Mucosa of rectum (tissue), 2 donors: ENCODE results near the gene UXS1.

Experiments
- H3K27ac ChIP-seq, 2 donors: one replicate each; pipeline ENCODE4 v1.7.0; 2013; ENCODE audit warnings: inconsistent platforms in 2 of 2, low read depth in 2 of 2, low read length in 2 of 2
- H3K27me3 ChIP-seq, 2 donors: one replicate each; pipeline ENCODE4 v1.7.0; 2013; ENCODE audit warnings: low read length in 2 of 2; ENCODE audit not compliant: control insufficient read depth in 2 of 2, insufficient read depth in 2 of 2
- H3K36me3 ChIP-seq, 2 donors: one replicate each; pipeline ENCODE4 v1.7.0; 2013; ENCODE audit warnings: low read length in 2 of 2; ENCODE audit not compliant: control insufficient read depth in 2 of 2, insufficient read depth in 2 of 2
- H3K4me1 ChIP-seq, 2 donors: one replicate each; pipeline ENCODE4 v1.7.0; 2013; ENCODE audit warnings: low read length in 2 of 2, mild to moderate bottlenecking in 1 of 2; ENCODE audit not compliant: control insufficient read depth in 2 of 2, insufficient read depth in 2 of 2
- H3K4me3 ChIP-seq, 2 donors: one replicate each; pipeline ENCODE4 v1.7.0; 2013; ENCODE audit warnings: low read length in 2 of 2
- H3K9ac ChIP-seq, 2 donors: one replicate each; pipeline ENCODE4 v1.7.0; 2013; ENCODE audit warnings: low read length in 2 of 2, low read depth in 1 of 2, mild to moderate bottlenecking in 1 of 2
- H3K9me3 ChIP-seq, 2 donors: one replicate each; pipeline ENCODE4 v1.7.0; 2013; ENCODE audit warnings: low read length in 2 of 2; ENCODE audit not compliant: control insufficient read depth in 2 of 2
- donor health status: healthy.
- donor health status: Normal muscosa, but diverticular disease.

UXS1 gene

DNA sequence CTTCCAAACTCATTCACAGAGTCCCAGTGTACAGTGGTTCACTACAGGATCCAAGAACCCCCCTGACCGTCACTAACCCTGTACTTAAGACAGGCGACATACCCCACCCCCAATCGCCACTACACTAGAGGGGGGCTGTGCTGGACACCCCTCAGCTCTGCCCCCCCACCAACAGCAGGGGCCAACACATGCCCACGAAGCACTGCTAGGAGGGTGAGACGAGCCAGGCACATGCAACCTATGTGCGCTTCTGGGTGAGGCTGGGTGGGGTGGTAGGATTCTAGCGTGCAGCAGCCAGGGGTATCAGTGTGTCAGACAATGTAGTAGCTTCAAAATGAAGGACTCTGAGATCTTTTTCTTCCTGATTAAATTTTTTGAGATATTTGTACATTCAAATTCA, 67.8 kb downstream of the UXS1 start:
- H3K4me1 ChIP-seq: peaks cover 7 to 17% of the 10 kb centered on the region in 2 donors
- peaks cover 9 to 19% of the 10 kb centered on the region in 2 donors for H3K36me3 ChIP-seq
- H3K27me3 ChIP-seq: no peaks in the 10 kb centered on the region
- H3K4me3 ChIP-seq: no peak overlapping the region
- H3K9me3 ChIP-seq: no peaks in the 10 kb centered on the region
- H3K27ac ChIP-seq: peak overlapping the region in 1 of 2 donors; percentile 35
- no peak overlapping the region for H3K9ac ChIP-seq

- no peak overlapping the region for H3K4me3 ChIP-seq
- peaks cover 18 to 24% of the 10 kb centered on the region in 2 donors for H3K36me3 ChIP-seq
- H3K4me1 ChIP-seq: peaks cover 7 to 11% of the 10 kb centered on the region in 2 donors
- no peak overlapping the region for H3K27ac ChIP-seq
- H3K27me3 ChIP-seq: no peaks in the 10 kb centered on the region
- no peaks in the 10 kb centered on the region for H3K9me3 ChIP-seq
- H3K9ac ChIP-seq: no peak overlapping the region
Measured at GRCh38 chr2:106124905-106125549, 69.1 kb downstream of the UXS1 start.

- no peak overlapping the region for H3K27ac ChIP-seq
- no peak overlapping the region for H3K9ac ChIP-seq
- no peaks in the 10 kb centered on the region for H3K9me3 ChIP-seq
- H3K4me1 ChIP-seq: peaks cover 7 to 11% of the 10 kb centered on the region in 2 donors
- no peak overlapping the region for H3K4me3 ChIP-seq
- no peaks in the 10 kb centered on the region for H3K27me3 ChIP-seq
- peaks cover 20 to 24% of the 10 kb centered on the region in 2 donors for H3K36me3 ChIP-seq
Measured at GRCh38 chr2:106124106-106124756, 69.9 kb downstream of the UXS1 start.

- Histone ChIP-seq H3K4me3 (no peak overlapping the region), H3K27me3 (no peaks in the 10 kb centered on the region), H3K27ac (no peak overlapping the region), H3K4me1 (peaks cover 3 to 4% of the 10 kb centered on the region in 2 donors), H3K9ac (no peak overlapping the region), H3K9me3 (no peaks in the 10 kb centered on the region), H3K36me3 (peaks cover 20% of the 10 kb centered on the region in 2 donors)
Measured at GRCh38 chr2:106122157-106122556, 71.9 kb downstream of the UXS1 start.

GRCh38 chr2:106120432-106120831, 73.7 kb downstream of the UXS1 start:
- no peak overlapping the region for H3K9ac ChIP-seq
- peaks cover 20 to 23% of the 10 kb centered on the region in 2 donors for H3K36me3 ChIP-seq
- H3K27ac ChIP-seq: no peak overlapping the region

GRCh38 chr2:106119074-106119473, 75.0 kb downstream of the UXS1 start:
- Histone ChIP-seq H3K27ac (no peak overlapping the region), H3K4me3 (no peak overlapping the region), H3K9me3 (no peaks in the 10 kb centered on the region), H3K36me3 (peaks cover 19 to 23% of the 10 kb centered on the region in 2 donors), H3K9ac (no peak overlapping the region), H3K4me1 (no peaks in the 10 kb centered on the region), H3K27me3 (no peaks in the 10 kb centered on the region)

More at GRCh38 chr2:106120432-106120831, 73.7 kb downstream of the UXS1 start:
- Histone ChIP-seq H3K4me3 (no peak overlapping the region), H3K27me3 (no peaks in the 10 kb centered on the region), H3K9me3 (no peaks in the 10 kb centered on the region), H3K4me1 (no peaks in the 10 kb centered on the region)

DNA sequence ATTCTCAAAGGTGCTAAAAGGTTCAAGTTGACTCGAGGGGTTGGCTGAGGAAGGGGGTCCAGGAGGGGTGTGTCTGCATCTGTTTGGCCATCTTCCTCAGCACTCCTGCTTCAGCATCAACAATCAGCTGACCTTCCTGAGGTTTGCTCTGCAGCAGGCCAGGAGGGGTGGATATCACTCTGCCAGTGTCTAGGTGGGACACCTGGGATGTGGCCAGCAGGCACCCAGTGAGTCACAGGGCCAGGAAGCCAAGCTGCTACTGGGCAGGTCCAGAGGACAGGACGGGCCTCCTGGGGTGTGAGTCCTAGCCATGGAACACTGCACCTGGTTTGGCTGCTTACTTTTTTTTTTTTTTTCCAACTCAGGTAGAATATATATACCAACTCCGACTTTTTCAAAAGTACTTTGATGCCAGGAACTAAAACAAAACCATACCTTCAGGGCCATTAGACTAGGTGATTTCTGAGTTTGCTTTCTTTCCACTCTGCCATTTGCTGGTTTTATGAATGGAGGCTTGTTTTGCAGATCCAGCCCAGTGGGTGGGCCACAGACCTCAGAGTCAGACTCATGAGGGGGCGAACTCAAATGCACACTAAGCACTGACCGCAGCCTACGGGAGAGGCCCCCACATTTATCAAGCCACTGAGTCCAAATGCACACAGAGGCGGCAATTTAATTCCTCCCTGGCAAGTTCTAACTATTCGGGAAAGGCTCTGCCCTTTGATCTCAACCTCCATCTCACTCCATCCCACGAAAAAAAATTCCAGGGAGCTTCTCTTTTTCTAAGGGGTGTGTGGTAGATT, 76.0 kb downstream of the UXS1 start:
- H3K4me1 ChIP-seq: no peaks in the 10 kb centered on the region
- peaks cover 18 to 23% of the 10 kb centered on the region in 2 donors for H3K36me3 ChIP-seq
- H3K27me3 ChIP-seq: no peaks in the 10 kb centered on the region
- H3K9me3 ChIP-seq: no peaks in the 10 kb centered on the region
- no peak overlapping the region for H3K4me3 ChIP-seq
- no peak overlapping the region for H3K9ac ChIP-seq
- no peak overlapping the region for H3K27ac ChIP-seq

- Histone ChIP-seq H3K9ac (no peak overlapping the region), H3K36me3 (peaks cover 17 to 23% of the 10 kb centered on the region in 2 donors), H3K27me3 (no peaks in the 10 kb centered on the region), H3K9me3 (no peaks in the 10 kb centered on the region), H3K27ac (no peak overlapping the region), H3K4me1 (no peaks in the 10 kb centered on the region), H3K4me3 (no peak overlapping the region)
Measured at GRCh38 chr2:106117347-106117746, 76.8 kb downstream of the UXS1 start.

- Histone ChIP-seq H3K27ac (no peak overlapping the region), H3K9me3 (no peaks in the 10 kb centered on the region), H3K36me3 (peaks cover 20% of the 10 kb centered on the region in 2 donors), H3K4me1 (no peaks in the 10 kb centered on the region), H3K27me3 (no peaks in the 10 kb centered on the region), H3K9ac (no peak overlapping the region), H3K4me3 (no peak overlapping the region)
Measured at GRCh38 chr2:106116248-106116647, 77.9 kb downstream of the UXS1 start.

- no peaks in the 10 kb centered on the region for H3K27me3 ChIP-seq
Measured at GRCh38 chr2:106115665-106116064, 78.4 kb downstream of the UXS1 start.

More at GRCh38 chr2:106115665-106116064, 78.4 kb downstream of the UXS1 start:
- Histone ChIP-seq H3K9me3 (no peaks in the 10 kb centered on the region), H3K4me3 (no peak overlapping the region), H3K4me1 (no peaks in the 10 kb centered on the region), H3K27ac (no peak overlapping the region), H3K9ac (no peak overlapping the region), H3K36me3 (peaks cover 19 to 25% of the 10 kb centered on the region in 2 donors)
